IMR-90 (cell line): ENCODE results near the gene WWP2. TPM values are rescaled to one million over a fixed set of nuclear protein-coding genes. Genes with fewer than 3 reads are reported as not detected.

Source experiments
- ATAC-seq: fragments of 200-7000 bp; cut with Tn5 transposase; 2 replicates; pipeline ENCODE4 v1.9.1; 2020; ENCODE audit warnings: low read depth, mild to moderate bottlenecking, moderate library complexity
- BruUV-seq: library from RNA; stranded (reverse); fragments of 400-500 nt; replicated peaks from 2 replicates; lab custom pipeline; 2021; lab: Mats Ljungman, UMichigan
- CTCF ChIA-PET: fragments of 300-600 bp; formaldehyde crosslinking; extraction: SDS; loops from one replicate; lab custom pipeline; 2021; ENCODE audit warnings: antibody characterized with exemption; lab: Yijun Ruan, JAX
- POLR2A ChIA-PET: fragments of 300-600 bp; sonication (Branson Sonifier 250); formaldehyde crosslinking; loops from one replicate; lab custom pipeline; 2022; ENCODE audit warnings: antibody characterized with exemption; ENCODE audit not compliant: unreplicated experiment; lab: Charles Lee
- DNase-seq: peaks from one replicate; pipeline ENCODE4 v3.0.0; 2013
- H2AFZ ChIP-seq: replicated peaks from 2 replicates; pipeline ENCODE3; 2013; ENCODE audit warnings: low read length, mild to moderate bottlenecking; ENCODE audit not compliant: poor library complexity
- H2AK5ac ChIP-seq: 2 replicates; pipeline ENCODE4 v1.6.1; 2013; ENCODE audit warnings: low read depth, low read length, inconsistent platforms
- H2AK9ac ChIP-seq: replicated peaks from 2 replicates; pipeline ENCODE3; 2013; ENCODE audit warnings: mild to moderate bottlenecking, low read depth, low read length, moderate library complexity; ENCODE audit not compliant: poor library complexity
- H2BK120ac ChIP-seq: 2 replicates; pipeline ENCODE4 v1.6.1; 2013; ENCODE audit warnings: low read depth, low read length, inconsistent platforms
- H2BK15ac ChIP-seq: 3 replicates; pipeline ENCODE4 v1.6.1; 2013; ENCODE audit warnings: low read depth, low read length, inconsistent platforms
- H2BK20ac ChIP-seq: 2 replicates; pipeline ENCODE4 v1.6.1; 2013; ENCODE audit warnings: low read depth, mild to moderate bottlenecking, inconsistent platforms, low read length, moderate library complexity
- H2BK5ac ChIP-seq: 2 replicates; pipeline ENCODE4 v1.6.1; 2013; ENCODE audit warnings: mild to moderate bottlenecking, low read depth, low read length, inconsistent platforms; ENCODE audit not compliant: poor library complexity, severe bottlenecking
- H3K14ac ChIP-seq: replicated peaks from 2 replicates; pipeline ENCODE4 v1.6.1; 2013; ENCODE audit warnings: low read depth, low read length, inconsistent platforms
- H3K18ac ChIP-seq: 2 replicates; pipeline ENCODE4 v1.6.1; 2013; ENCODE audit warnings: low read depth, low read length, control low read depth
- H3K23ac ChIP-seq: 2 replicates; pipeline ENCODE4 v1.6.1; 2013; ENCODE audit warnings: low read depth, low read length, inconsistent platforms
- H3K27ac ChIP-seq: 2 replicates; pipeline ENCODE4 v1.5.1; 2013; ENCODE audit warnings: mild to moderate bottlenecking, control low read depth, low read length; ENCODE audit not compliant: insufficient read depth
- H3K27me3 ChIP-seq: 2 replicates; pipeline ENCODE4 v1.6.1; 2013; ENCODE audit warnings: low read length; ENCODE audit not compliant: control insufficient read depth, insufficient read depth
- H3K36me3 ChIP-seq: 2 replicates; pipeline ENCODE4 v1.6.1; 2013; ENCODE audit warnings: low read length, mixed read lengths; ENCODE audit not compliant: control insufficient read depth, insufficient read depth
- H3K4ac ChIP-seq: 2 replicates; pipeline ENCODE4 v1.6.1; 2013; ENCODE audit warnings: low read depth, low read length, inconsistent platforms
- H3K4me1 ChIP-seq: 2 replicates; pipeline ENCODE4 v1.6.1; 2013; ENCODE audit warnings: low read length, mixed read lengths; ENCODE audit not compliant: control insufficient read depth, insufficient read depth
- H3K4me2 ChIP-seq: 2 replicates; pipeline ENCODE4 v1.6.1; 2013; ENCODE audit warnings: low read depth, mild to moderate bottlenecking, control low read depth, low read length, moderate library complexity
- H3K4me3 ChIP-seq: 2 replicates; pipeline ENCODE4 v1.5.1; 2013; ENCODE audit warnings: low read depth, mild to moderate bottlenecking, control low read depth, low read length, moderate library complexity; ENCODE audit not compliant: insufficient read depth
- H3K56ac ChIP-seq: 2 replicates; pipeline ENCODE4 v1.6.1; 2013; ENCODE audit warnings: low read length, inconsistent platforms; ENCODE audit not compliant: insufficient read depth; ENCODE audit errors: extremely low read depth
- H3K79me1 ChIP-seq, 2 experiments: 2 replicates each; pipeline ENCODE4 v1.6.1; 2013; ENCODE audit warnings: low read length in 2 of 2, inconsistent platforms in 1 of 2, low read depth in 1 of 2
- H3K9ac ChIP-seq: 2 replicates; pipeline ENCODE4 v1.6.1; 2013; ENCODE audit warnings: low read depth, low read length, control low read depth
- H3K9me1 ChIP-seq: 2 replicates; pipeline ENCODE4 v1.6.1; 2013; ENCODE audit warnings: low read length, inconsistent platforms; ENCODE audit not compliant: insufficient read depth
- H3K9me3 ChIP-seq: 2 replicates; pipeline ENCODE4 v1.6.1; 2013; ENCODE audit warnings: low read length; ENCODE audit not compliant: control insufficient read depth, insufficient read depth
- H4K20me1 ChIP-seq: 2 replicates; pipeline ENCODE4 v1.6.1; 2013; ENCODE audit warnings: low read length, inconsistent platforms; ENCODE audit not compliant: insufficient read depth
- H4K5ac ChIP-seq: 2 replicates; pipeline ENCODE4 v1.6.1; 2013; ENCODE audit warnings: mild to moderate bottlenecking, low read depth, low read length, control low read depth
- H4K8ac ChIP-seq, 2 experiments: 2 replicates each; pipeline ENCODE4 v1.6.1; 2013; ENCODE audit warnings: low read depth in 2 of 2, low read length in 2 of 2, control low read depth in 1 of 2, inconsistent platforms in 1 of 2
- H4K91ac ChIP-seq: 2 replicates; pipeline ENCODE4 v1.6.1; 2013; ENCODE audit warnings: low read depth, low read length, inconsistent platforms; ENCODE audit not compliant: insufficient read depth
- BHLHE40 ChIP-seq: fragments of 150-350 bp; IDR thresholded peaks from 2 replicates; pipeline ENCODE4 v1.6.1; 2016; ENCODE audit warnings: mild to moderate bottlenecking, low read depth, low read length
- CEBPB ChIP-seq: IDR thresholded peaks from 2 replicates; pipeline ENCODE4 v1.6.1; 2012; ENCODE audit warnings: low read depth, low read length, improper control_type of control experiment
- CHD1 ChIP-seq: IDR thresholded peaks from 2 replicates; pipeline ENCODE4 v1.6.1; 2012; ENCODE audit warnings: low read depth, low read length, improper control_type of control experiment
- ELK1 ChIP-seq: fragments of 150-350 bp; IDR thresholded peaks from 2 replicates; pipeline ENCODE4 v1.6.1; 2016; ENCODE audit warnings: low read depth, mild to moderate bottlenecking, low read length, moderate library complexity, borderline replicate concordance
- FOS ChIP-seq: fragments of 150-350 bp; IDR thresholded peaks from 2 replicates; pipeline ENCODE4 v1.6.1; 2016; ENCODE audit warnings: low read depth, low read length
- MAFK ChIP-seq: IDR thresholded peaks from 2 replicates; pipeline ENCODE4 v1.6.1; 2012; ENCODE audit warnings: low read depth, low read length, improper control_type of control experiment
- MAZ ChIP-seq: IDR thresholded peaks from 2 replicates; pipeline ENCODE4 v1.6.1; 2012; ENCODE audit warnings: low read depth, mild to moderate bottlenecking, low read length, improper control_type of control experiment, moderate library complexity, borderline replicate concordance
- MXI1 ChIP-seq: IDR thresholded peaks from 2 replicates; pipeline ENCODE4 v1.6.1; 2012; ENCODE audit warnings: low read depth, mild to moderate bottlenecking, low read length, moderate library complexity, borderline replicate concordance
- NFE2L2 ChIP-seq: fragments of 150-350 bp; IDR thresholded peaks from 2 replicates; pipeline ENCODE4 v1.6.1; 2016; ENCODE audit warnings: low read depth, mild to moderate bottlenecking, low read length
- POLR2A ChIP-seq: IDR thresholded peaks from 2 replicates; pipeline ENCODE4 v1.6.1; 2012; ENCODE audit warnings: mild to moderate bottlenecking, low read depth, low read length
- RAD21 ChIP-seq: IDR thresholded peaks from 2 replicates; pipeline ENCODE4 v1.6.1; 2012; ENCODE audit warnings: low read length, improper control_type of control experiment
- RCOR1 ChIP-seq: IDR thresholded peaks from 2 replicates; pipeline ENCODE4 v1.6.1; 2012; ENCODE audit warnings: mild to moderate bottlenecking, low read length, improper control_type of control experiment; ENCODE audit not compliant: insufficient replicate concordance
- RFX5 ChIP-seq: IDR thresholded peaks from 2 replicates; pipeline ENCODE4 v1.8.0; 2012; ENCODE audit warnings: low read depth, mild to moderate bottlenecking, low read length, moderate library complexity
- SMC3 ChIP-seq: fragments of 150-350 bp; IDR thresholded peaks from 2 replicates; pipeline ENCODE4 v1.6.1; 2016; ENCODE audit warnings: low read depth, mild to moderate bottlenecking, antibody characterized with exemption, low read length, moderate library complexity
- WGBS, 2 experiments: methylation state at CpG; one replicate each; pipeline versions ENCODE4 v1.1.5 to v1.1.7; 2013; ENCODE audit warnings: missing lambda C conversion rate in 2 of 2; ENCODE audit not compliant: insufficient read length in 1 of 2; ENCODE audit errors: extremely low coverage in 2 of 2; 5-methylcytosine and 5-hydroxymethylcytosine counted together
- dilution Hi-C: fragments of 300-500 bp; cut with HindIII; formaldehyde crosslinking; loops from one replicate; pipeline ENCODE4 v1.14.3; 2018; ENCODE audit warnings: low sequenced_read_pairs; ENCODE audit not compliant: unreplicated experiment
- in situ Hi-C: fragments of 300-500 bp; cut with MboI; formaldehyde crosslinking; loops from 3 replicates; pipeline ENCODE4 v1.14.3; 2019; ENCODE audit warnings: low sequenced_read_pairs, inconsistent platforms, mixed read lengths
- intact Hi-C: fragments of 100-400 bp; cut with micrococcal nuclease; formaldehyde crosslinking; loops from 2 replicates; pipeline ENCODE4 v1.10.0; 2022
- polyA plus RNA-seq, 3 experiments: library from polyadenylated mRNA; depleted of rRNA; stranded (reverse); fragments of >200 nt; gene quantifications; 2 replicates each; pipeline ENCODE4 v1.2.3, GENCODE V29; 2012; ENCODE audit warnings: low replicate concordance in 1 of 3
- total RNA-seq: library from RNA; depleted of rRNA; stranded (reverse); fragments of >200 nt; gene quantifications from 2 replicates; pipeline ENCODE4 v1.2.3, GENCODE V29; 2012
- TF ChIP-seq, protein P1 (sequence below): fragments of 150-350 bp; IDR thresholded peaks from 2 replicates; pipeline ENCODE4 v1.6.1; 2017; ENCODE audit warnings: mild to moderate bottlenecking, antibody characterized with exemption, low read length, low read depth
- TF ChIP-seq, protein P2 (sequence below): conservative IDR thresholded peaks from 2 replicates; pipeline ENCODE4 v1.5.1; 2012; ENCODE audit warnings: mild to moderate bottlenecking, low read depth, low read length, improper control_type of control experiment

Gene WWP2
- total and polyA plus RNA-seq, 2 of the 4 experiments (the other 2 are of a cell fraction): 12.7 to 13.7 TPM

DNA sequence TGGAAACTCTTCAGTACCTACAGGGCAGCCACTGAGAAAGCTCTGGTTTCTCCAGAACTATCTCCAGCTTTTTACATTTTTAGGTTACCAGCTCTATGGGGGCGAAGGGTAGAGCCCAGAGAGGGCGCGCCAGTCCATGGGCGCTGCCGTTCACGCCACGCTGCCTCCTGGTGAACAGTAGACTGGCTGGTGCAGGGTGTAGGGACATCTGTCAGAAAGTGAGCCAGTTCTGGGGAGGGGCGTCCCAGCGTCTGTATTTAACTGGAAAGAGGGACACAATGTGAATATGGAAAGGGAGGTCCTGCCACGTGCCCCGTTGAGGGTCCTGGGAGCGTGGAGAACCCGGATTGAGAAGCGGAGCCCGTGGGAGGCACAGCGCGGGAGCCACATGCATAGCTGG lies 172.6 kb downstream of the WWP2 start:
- ATAC-seq (no peak), DNase-seq (no peak)
- no peaks in the 10 kb centered on the region for H4K20me1 ChIP-seq
- no peak for TF ChIP-seq RFX5
- no peak for TF ChIP-seq CEBPB
- no peak for TF ChIP-seq POLR2A
- TF ChIP-seq CHD1: no peak
- no peak for TF ChIP-seq RAD21
- TF ChIP-seq ELK1: no peak
- TF ChIP-seq MXI1: no peak
- no peak for TF ChIP-seq MAZ
- no peak for TF ChIP-seq FOS
- no peak for TF ChIP-seq RCOR1
- no peak for TF ChIP-seq SMC3
- TF ChIP-seq MAFK: no peak
- no peak for TF ChIP-seq BHLHE40
- TF ChIP-seq, protein P1, sequence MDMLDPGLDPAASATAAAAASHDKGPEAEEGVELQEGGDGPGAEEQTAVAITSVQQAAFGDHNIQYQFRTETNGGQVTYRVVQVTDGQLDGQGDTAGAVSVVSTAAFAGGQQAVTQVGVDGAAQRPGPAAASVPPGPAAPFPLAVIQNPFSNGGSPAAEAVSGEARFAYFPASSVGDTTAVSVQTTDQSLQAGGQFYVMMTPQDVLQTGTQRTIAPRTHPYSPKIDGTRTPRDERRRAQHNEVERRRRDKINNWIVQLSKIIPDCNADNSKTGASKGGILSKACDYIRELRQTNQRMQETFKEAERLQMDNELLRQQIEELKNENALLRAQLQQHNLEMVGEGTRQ: no peak
- TF ChIP-seq NFE2L2: no peak
- TF ChIP-seq, protein P2, sequence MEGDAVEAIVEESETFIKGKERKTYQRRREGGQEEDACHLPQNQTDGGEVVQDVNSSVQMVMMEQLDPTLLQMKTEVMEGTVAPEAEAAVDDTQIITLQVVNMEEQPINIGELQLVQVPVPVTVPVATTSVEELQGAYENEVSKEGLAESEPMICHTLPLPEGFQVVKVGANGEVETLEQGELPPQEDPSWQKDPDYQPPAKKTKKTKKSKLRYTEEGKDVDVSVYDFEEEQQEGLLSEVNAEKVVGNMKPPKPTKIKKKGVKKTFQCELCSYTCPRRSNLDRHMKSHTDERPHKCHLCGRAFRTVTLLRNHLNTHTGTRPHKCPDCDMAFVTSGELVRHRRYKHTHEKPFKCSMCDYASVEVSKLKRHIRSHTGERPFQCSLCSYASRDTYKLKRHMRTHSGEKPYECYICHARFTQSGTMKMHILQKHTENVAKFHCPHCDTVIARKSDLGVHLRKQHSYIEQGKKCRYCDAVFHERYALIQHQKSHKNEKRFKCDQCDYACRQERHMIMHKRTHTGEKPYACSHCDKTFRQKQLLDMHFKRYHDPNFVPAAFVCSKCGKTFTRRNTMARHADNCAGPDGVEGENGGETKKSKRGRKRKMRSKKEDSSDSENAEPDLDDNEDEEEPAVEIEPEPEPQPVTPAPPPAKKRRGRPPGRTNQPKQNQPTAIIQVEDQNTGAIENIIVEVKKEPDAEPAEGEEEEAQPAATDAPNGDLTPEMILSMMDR: no peak
- ChIA-PET CTCF (no interaction called here), POLR2A (no interaction called here)
- H3K4me3 ChIP-seq: no peak overlapping the region
- H3K56ac ChIP-seq: no peak overlapping the region
- no peak overlapping the region for H3K27ac ChIP-seq
- dilution Hi-C loops (no loop called here), in situ Hi-C loops (loop anchor here (5.0 kb wide), 1 partner anchor 137 kb away; no protein-coding TSS in a partner anchor), intact Hi-C loops (loop anchor here (5.0 kb wide), 1 partner anchor 222 kb away; no protein-coding TSS in a partner anchor)
- H3K9me1 ChIP-seq: no peaks in the 10 kb centered on the region
- H3K4ac ChIP-seq: no peak overlapping the region
- no peak overlapping the region for H2BK20ac ChIP-seq
- H2AFZ ChIP-seq: no peak overlapping the region
- peaks cover 57% of the 10 kb centered on the region for H3K36me3 ChIP-seq
- H4K91ac ChIP-seq: no peak overlapping the region
- no peaks in the 10 kb centered on the region for H3K79me1 ChIP-seq
- 100% methylated on average over 2 of the region's 17 CpGs; no CpG with 5 or more reads in 1 of the 2 experiments for WGBS, 2 experiments
- H2BK5ac ChIP-seq: no peak overlapping the region
- no peak overlapping the region for H2BK15ac ChIP-seq
- no peak overlapping the region for H3K4me2 ChIP-seq
- H3K9me3 ChIP-seq: no peaks in the 10 kb centered on the region
- no peak overlapping the region for H3K9ac ChIP-seq
- H2BK120ac ChIP-seq: no peak overlapping the region
- no peak overlapping the region for H2AK5ac ChIP-seq
- H4K5ac ChIP-seq: no peak overlapping the region
- no peaks in the 10 kb centered on the region for H3K27me3 ChIP-seq
- H2AK9ac ChIP-seq: no peak overlapping the region
- H3K4me1 ChIP-seq: peaks cover 2% of the 10 kb centered on the region; the same call in 1 of the 2 replicates
- BruUV-seq: no TSS peak
- H4K8ac ChIP-seq: no peak overlapping the region
- H3K14ac ChIP-seq: no peak overlapping the region
- no peak overlapping the region for H3K18ac ChIP-seq
- no peak overlapping the region for H3K23ac ChIP-seq
